ENCODE data around the gene WNT8A.
A peak's percentile ranks its signal among the peaks of the same experiment; 100 is the strongest.

Gene WNT8A, protein sequence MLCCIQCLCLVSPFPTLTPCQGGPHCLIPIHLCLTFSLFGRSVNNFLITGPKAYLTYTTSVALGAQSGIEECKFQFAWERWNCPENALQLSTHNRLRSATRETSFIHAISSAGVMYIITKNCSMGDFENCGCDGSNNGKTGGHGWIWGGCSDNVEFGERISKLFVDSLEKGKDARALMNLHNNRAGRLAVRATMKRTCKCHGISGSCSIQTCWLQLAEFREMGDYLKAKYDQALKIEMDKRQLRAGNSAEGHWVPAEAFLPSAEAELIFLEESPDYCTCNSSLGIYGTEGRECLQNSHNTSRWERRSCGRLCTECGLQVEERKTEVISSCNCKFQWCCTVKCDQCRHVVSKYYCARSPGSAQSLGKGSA

DNA sequence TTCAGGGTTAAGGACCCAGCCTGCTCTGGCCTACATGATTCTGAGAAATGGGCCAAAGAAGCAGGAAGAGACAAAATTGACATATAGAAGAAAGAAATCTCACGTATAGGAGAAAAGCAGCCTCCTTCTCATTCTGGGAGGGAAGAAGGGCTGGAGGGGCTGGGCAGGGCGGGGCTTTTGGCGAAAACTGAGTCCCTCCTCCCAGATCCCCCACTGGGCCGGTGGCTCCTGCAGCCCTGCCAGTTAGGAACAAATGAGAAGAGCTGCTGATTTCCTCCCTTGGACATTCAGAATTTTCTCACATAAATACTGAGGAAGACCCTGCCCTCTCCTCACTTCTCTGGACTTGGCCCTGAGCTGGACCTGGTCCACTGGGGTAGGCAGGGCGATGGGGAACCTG lies at the start of gene WNT8A:
WNT8A (plus strand) TSS at position 332 of the 400 bp plus-strand sequence. CDS start 95 bp downstream, outside the sequence.
- TF ChIP-seq, protein P1, sequence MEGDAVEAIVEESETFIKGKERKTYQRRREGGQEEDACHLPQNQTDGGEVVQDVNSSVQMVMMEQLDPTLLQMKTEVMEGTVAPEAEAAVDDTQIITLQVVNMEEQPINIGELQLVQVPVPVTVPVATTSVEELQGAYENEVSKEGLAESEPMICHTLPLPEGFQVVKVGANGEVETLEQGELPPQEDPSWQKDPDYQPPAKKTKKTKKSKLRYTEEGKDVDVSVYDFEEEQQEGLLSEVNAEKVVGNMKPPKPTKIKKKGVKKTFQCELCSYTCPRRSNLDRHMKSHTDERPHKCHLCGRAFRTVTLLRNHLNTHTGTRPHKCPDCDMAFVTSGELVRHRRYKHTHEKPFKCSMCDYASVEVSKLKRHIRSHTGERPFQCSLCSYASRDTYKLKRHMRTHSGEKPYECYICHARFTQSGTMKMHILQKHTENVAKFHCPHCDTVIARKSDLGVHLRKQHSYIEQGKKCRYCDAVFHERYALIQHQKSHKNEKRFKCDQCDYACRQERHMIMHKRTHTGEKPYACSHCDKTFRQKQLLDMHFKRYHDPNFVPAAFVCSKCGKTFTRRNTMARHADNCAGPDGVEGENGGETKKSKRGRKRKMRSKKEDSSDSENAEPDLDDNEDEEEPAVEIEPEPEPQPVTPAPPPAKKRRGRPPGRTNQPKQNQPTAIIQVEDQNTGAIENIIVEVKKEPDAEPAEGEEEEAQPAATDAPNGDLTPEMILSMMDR (IDR thresholded peaks at IDR 0.05): no peak

DNA sequence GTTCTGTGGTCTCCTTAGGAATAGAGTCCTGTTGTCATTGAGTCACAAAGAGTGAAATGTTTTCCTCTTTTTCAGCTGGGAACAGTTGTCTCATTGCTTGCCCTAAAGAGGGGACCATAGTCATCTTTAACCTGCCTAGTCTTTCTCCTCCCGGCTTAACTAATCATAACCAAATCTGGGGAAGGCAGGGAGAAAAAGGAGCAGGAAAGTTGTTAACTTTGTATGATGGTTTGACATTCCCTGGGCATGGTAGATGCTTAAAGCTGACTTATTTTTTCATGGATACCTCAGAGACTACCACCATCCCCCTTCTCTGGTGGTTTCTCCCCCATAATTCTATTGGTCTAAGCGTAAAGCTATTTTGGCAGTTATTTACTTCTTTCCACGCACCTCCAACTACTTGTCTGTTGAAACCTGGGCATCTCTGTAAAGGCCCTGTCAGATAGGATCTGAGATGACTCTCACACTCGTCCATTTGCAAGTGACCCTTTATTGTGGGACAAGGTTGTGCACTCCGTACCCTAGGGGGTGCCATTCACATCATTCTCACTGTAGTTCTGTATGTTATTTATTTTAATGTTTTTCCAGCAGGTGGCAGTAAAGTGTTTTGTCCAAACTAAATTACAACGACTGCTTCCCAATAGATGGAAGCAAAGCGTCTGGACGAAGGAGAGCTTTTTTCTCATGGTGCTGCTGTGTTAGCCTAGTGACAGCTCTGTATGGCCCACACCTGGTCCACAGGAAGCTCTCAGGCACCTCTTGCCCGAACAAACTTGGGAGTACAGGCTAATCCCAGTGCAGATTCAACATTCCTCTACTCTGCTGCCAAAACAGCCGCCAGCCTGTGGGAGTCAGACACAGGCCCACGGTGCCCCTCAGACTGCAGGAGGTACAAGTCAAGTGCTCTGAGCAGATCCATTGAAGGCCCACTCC lies 48.0 kb upstream of the WNT8A start:
- TF ChIP-seq, protein P1 (IDR thresholded peaks at IDR 0.05): peak; percentile 97

DNA sequence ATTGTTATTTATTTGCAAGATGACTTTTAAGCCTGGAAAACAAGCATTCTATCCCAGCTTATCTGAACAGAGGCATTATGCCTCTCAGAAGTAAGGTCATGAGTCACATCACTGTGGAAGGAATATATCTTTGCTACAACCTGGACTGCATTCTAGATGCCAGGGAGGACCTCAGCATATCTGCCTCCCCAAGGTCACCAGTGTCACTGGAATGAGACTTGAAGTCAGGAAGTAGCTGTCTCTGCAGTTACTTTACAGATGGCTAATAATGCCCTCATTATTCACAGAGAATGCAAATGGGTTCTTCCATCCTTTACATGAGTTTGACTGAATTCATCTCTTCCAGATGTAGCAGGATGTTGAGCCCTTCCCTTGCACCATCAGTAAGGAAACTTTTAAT lies 46.6 kb upstream of the WNT8A start:
- TF ChIP-seq, protein P1 (IDR thresholded peaks at IDR 0.05): no peak

DNA sequence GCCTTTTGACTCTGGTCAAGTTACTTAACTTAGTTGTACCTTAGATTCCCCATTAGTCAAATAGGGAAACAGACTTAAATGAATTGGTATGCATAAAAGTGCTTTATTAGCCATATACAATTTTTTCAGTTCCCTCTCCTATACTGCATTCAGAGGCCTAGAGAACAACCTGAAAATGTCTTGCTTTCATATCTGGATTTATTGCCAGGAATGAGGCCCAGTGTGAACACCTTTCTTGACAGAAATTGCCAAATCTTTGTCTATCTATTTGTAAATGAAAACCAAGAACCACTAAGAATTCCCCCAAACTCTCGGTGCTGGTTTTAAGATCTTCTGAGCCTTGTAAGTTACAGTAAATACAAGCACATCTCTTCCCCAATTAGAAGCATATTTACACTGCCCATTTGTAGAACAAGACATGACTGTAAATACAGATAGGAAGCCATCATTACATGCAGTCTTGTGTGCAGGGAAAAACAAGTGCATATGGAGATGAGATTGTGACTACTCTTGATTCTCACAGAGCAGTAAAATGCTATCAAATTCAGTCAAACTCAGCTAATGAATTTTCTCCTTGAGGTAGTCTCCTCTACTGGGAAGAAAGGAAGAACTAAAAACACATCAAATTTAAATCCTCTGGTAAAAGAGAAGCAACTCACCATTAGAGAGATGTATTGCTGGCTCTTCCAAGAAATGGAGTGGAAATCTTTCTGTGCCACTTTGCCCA lies 45.8 kb upstream of the WNT8A start:
- TF ChIP-seq, protein P1 (IDR thresholded peaks at IDR 0.05): no peak

DNA sequence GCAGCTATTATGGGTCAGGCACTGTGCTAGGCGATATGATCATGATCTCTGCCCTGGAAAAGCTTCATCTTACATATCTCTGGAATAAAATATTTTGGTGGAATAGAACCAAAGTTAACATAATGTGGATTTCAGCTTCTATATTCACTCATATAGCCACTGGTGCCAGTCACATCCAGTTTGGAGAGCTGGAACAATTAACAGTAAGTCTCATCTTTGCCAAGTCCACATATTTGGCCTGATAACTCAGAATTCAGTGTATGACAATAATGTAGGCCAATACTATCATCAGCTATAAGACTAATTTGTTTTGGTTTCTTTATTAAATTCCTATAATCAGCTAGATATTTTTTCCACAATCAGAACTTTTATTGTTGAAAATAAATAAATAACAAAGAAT lies 45.0 kb upstream of the WNT8A start:
- TF ChIP-seq, protein P1 (IDR thresholded peaks at IDR 0.05): no peak

DNA sequence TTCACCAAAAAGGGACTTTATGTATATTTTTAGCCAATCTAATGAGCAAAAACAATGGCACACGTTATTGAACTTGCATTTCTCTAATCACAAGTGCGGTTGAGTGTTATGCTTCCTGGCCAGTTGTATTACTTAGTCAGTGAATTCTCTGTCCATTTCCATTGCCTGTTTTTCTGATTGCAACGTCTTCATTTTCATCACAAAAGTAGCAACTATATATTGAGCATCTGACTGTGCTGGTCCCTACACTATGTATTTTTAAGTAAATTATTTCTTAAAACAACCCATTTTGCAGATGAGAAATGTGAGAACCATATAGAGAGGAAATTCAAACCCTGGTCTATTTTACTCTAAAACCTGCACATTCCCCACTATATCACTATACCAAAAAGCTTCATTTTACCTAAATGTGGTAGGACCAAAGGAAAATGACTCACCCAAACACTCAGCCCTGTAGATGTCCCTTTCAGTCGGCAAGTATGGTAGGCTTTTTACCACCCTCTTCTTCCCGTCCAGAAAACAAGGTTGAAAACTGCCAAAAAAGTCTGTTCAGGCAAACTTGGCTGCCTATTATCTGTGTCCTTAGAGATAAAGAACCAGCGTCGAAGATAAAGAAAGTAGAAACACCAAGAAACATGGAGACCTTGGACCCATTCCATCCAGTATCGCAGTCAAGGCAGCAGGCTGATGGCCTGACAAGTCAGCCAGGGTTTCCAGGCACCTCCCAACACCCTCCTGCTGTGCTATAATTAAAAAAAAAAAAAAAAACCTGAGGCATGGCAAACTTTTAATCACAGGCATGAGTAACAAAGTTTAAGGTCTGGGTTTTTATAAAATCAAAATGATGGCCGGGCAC lies 32.2 kb upstream of the WNT8A start:
- TF ChIP-seq, protein P1 (IDR thresholded peaks at IDR 0.05): no peak
